Muscle layer of colon (tissue), 2 donors: Measurements from ENCODE around the gene SCGB2B2.

Source experiments
- H3K27ac ChIP-seq: one replicate; pipeline ENCODE4 v1.7.0; 2013; ENCODE audit warnings: low read depth, mild to moderate bottlenecking, low read length, moderate library complexity
- H3K27me3 ChIP-seq, 2 donors: one replicate each; pipeline ENCODE4 v1.7.0; 2013; ENCODE audit warnings: low read length in 2 of 2, mild to moderate bottlenecking in 2 of 2; ENCODE audit not compliant: insufficient read depth in 2 of 2, control insufficient read depth in 1 of 2
- H3K36me3 ChIP-seq: one replicate; pipeline ENCODE4 v1.7.0; 2013; ENCODE audit warnings: mild to moderate bottlenecking, low read length; ENCODE audit not compliant: insufficient read depth
- H3K4me1 ChIP-seq: one replicate; pipeline ENCODE4 v1.7.0; 2013; ENCODE audit warnings: mild to moderate bottlenecking, low read length; ENCODE audit not compliant: insufficient read depth
- H3K4me3 ChIP-seq, 2 donors: one replicate each; pipeline ENCODE4 v1.7.0; 2013; ENCODE audit warnings: low read length in 2 of 2, low read depth in 1 of 2, mild to moderate bottlenecking in 1 of 2, moderate library complexity in 1 of 2
- H3K9ac ChIP-seq: one replicate; pipeline ENCODE4 v1.7.0; 2013; ENCODE audit warnings: low read length
- H3K9me3 ChIP-seq: one replicate; pipeline ENCODE4 v1.7.0; 2013; ENCODE audit warnings: mild to moderate bottlenecking, low read length
- donor health status: abdominal sarcoma.
- donor health status: Adenocarcinoma of cecum.

The SCGB2B2 gene

GRCh38 chr19:34676697-34677385 lies at the start of gene SCGB2B2:
SCGB2B2 (minus strand) TSS chr19:34677159; CDS start chr19:34594563, 82,596 bp downstream.
- peaks cover 20% of the 10 kb centered on the region for H3K36me3 ChIP-seq
- peak within 1 kb of the TSS; percentile 96 for H3K27ac ChIP-seq
- peak within 1 kb of the TSS; percentile 82 to 83 for H3K4me3 ChIP-seq
- peak within 1 kb of the TSS; percentile 65 for H3K9ac ChIP-seq
- peaks cover 13% of the 10 kb centered on the region for H3K4me1 ChIP-seq
- no peaks in the 10 kb centered on the region for H3K27me3 ChIP-seq
- H3K9me3 ChIP-seq = peaks cover 4% of the 10 kb centered on the region

GRCh38 chr19:34725400-34725799 lies 48.4 kb upstream of the SCGB2B2 start:
- H3K9me3 ChIP-seq = no peaks in the 10 kb centered on the region

GRCh38 chr19:34722353-34722752 lies 45.4 kb upstream of the SCGB2B2 start:
- H3K4me1 ChIP-seq = no peaks in the 10 kb centered on the region
- H3K36me3 ChIP-seq = no peaks in the 10 kb centered on the region
- H3K4me3 ChIP-seq = no peak overlapping the region
- H3K9me3 ChIP-seq = no peaks in the 10 kb centered on the region
- H3K27me3 ChIP-seq = no peaks in the 10 kb centered on the region
- H3K9ac ChIP-seq = no peak overlapping the region
- H3K27ac ChIP-seq = no peak overlapping the region

More at GRCh38 chr19:34725400-34725799, 48.4 kb upstream of the SCGB2B2 start:
- Histone ChIP-seq H3K4me1 (no peaks in the 10 kb centered on the region), H3K27me3 (no peaks in the 10 kb centered on the region), H3K36me3 (no peaks in the 10 kb centered on the region), H3K27ac (no peak overlapping the region), H3K9ac (no peak overlapping the region), H3K4me3 (no peak overlapping the region)

- H3K4me3 ChIP-seq = no peak overlapping the region
- H3K9ac ChIP-seq = no peak overlapping the region
- no peaks in the 10 kb centered on the region for H3K36me3 ChIP-seq
- H3K4me1 ChIP-seq = no peaks in the 10 kb centered on the region
- H3K27me3 ChIP-seq = no peaks in the 10 kb centered on the region
- H3K9me3 ChIP-seq = peaks cover 4% of the 10 kb centered on the region
- no peak overlapping the region for H3K27ac ChIP-seq
Measured at GRCh38 chr19:34715357-34715756, 38.4 kb upstream of the SCGB2B2 start.

- Histone ChIP-seq H3K4me3 (no peak overlapping the region), H3K36me3 (no peaks in the 10 kb centered on the region)
Measured at GRCh38 chr19:34713262-34713637, 36.3 kb upstream of the SCGB2B2 start.

GRCh38 chr19:34712395-34713261 lies 35.7 kb upstream of the SCGB2B2 start:
- H3K27me3 ChIP-seq = no peaks in the 10 kb centered on the region
- peaks cover 4% of the 10 kb centered on the region for H3K9me3 ChIP-seq

More at GRCh38 chr19:34713262-34713637, 36.3 kb upstream of the SCGB2B2 start:
- no peak overlapping the region for H3K27ac ChIP-seq
- no peaks in the 10 kb centered on the region for H3K4me1 ChIP-seq
- no peak overlapping the region for H3K9ac ChIP-seq
- peaks cover 4% of the 10 kb centered on the region for H3K9me3 ChIP-seq
- H3K27me3 ChIP-seq = no peaks in the 10 kb centered on the region

GRCh38 chr19:34711890-34712289 lies 34.9 kb upstream of the SCGB2B2 start:
- H3K27me3 ChIP-seq = no peaks in the 10 kb centered on the region
- H3K27ac ChIP-seq = no peak overlapping the region
- H3K4me3 ChIP-seq = no peak overlapping the region
- no peaks in the 10 kb centered on the region for H3K36me3 ChIP-seq
- no peaks in the 10 kb centered on the region for H3K4me1 ChIP-seq
- H3K9me3 ChIP-seq = peaks cover 4% of the 10 kb centered on the region
- no peak overlapping the region for H3K9ac ChIP-seq

More at GRCh38 chr19:34712395-34713261, 35.7 kb upstream of the SCGB2B2 start:
- Histone ChIP-seq H3K27ac (no peak overlapping the region), H3K9ac (no peak overlapping the region), H3K36me3 (no peaks in the 10 kb centered on the region), H3K4me1 (no peaks in the 10 kb centered on the region), H3K4me3 (no peak overlapping the region)

GRCh38 chr19:34707661-34708060 lies 30.7 kb upstream of the SCGB2B2 start:
- Histone ChIP-seq H3K4me1 (no peaks in the 10 kb centered on the region), H3K4me3 (no peak overlapping the region), H3K36me3 (no peaks in the 10 kb centered on the region), H3K27me3 (no peaks in the 10 kb centered on the region), H3K9me3 (no peaks in the 10 kb centered on the region), H3K9ac (no peak overlapping the region), H3K27ac (no peak overlapping the region)

- no peak overlapping the region for H3K4me3 ChIP-seq
- H3K9ac ChIP-seq = no peak overlapping the region
- no peaks in the 10 kb centered on the region for H3K4me1 ChIP-seq
- H3K27ac ChIP-seq = no peak overlapping the region
- no peaks in the 10 kb centered on the region for H3K36me3 ChIP-seq
- H3K9me3 ChIP-seq = no peaks in the 10 kb centered on the region
- H3K27me3 ChIP-seq = no peaks in the 10 kb centered on the region
Measured at GRCh38 chr19:34692549-34692948, 15.6 kb upstream of the SCGB2B2 start.

- H3K27me3 ChIP-seq = no peaks in the 10 kb centered on the region
- no peaks in the 10 kb centered on the region for H3K36me3 ChIP-seq
- H3K27ac ChIP-seq = no peak overlapping the region
- H3K9me3 ChIP-seq = no peaks in the 10 kb centered on the region
- H3K4me1 ChIP-seq = no peaks in the 10 kb centered on the region
- H3K4me3 ChIP-seq = no peak overlapping the region
- no peak overlapping the region for H3K9ac ChIP-seq
Measured at GRCh38 chr19:34690372-34690771, 13.4 kb upstream of the SCGB2B2 start.

- Histone ChIP-seq H3K36me3 (peaks cover 7% of the 10 kb centered on the region), H3K27me3 (no peaks in the 10 kb centered on the region), H3K9ac (no peak overlapping the region), H3K4me1 (no peaks in the 10 kb centered on the region), H3K27ac (no peak overlapping the region), H3K4me3 (no peak overlapping the region), H3K9me3 (peaks cover 7% of the 10 kb centered on the region)
Measured at GRCh38 chr19:34688592-34688991, 11.6 kb upstream of the SCGB2B2 start.
